Activated CD4-positive, alpha-beta T cell treated with anti-CD3 and anti-CD28 coated beads, Interleukin-2, Interleukin-4, amounts not matched to agents 100 ng/mL and 50 ng/mL, durations not matched to agents 16 hours and 8 hours (primary cell): ENCODE data around the gene PTRH2.
"Not testable (repeated sequence)": the region's sequence is repeated elsewhere in the genome, so short reads cannot be mapped to it uniquely, and the experiment has no call there.

Source experiments
- DNase-seq: peaks from one replicate; pipeline ENCODE4 v3.0.0-alpha.2; 2020; ENCODE audit warnings: low spot score

The PTRH2 gene

GRCh38 chr17:59669411-59669810, 37.8 kb downstream of the PTRH2 start:
- DNase-seq: no peak

GRCh38 chr17:59668816-59669215, 38.4 kb downstream of the PTRH2 start:
- DNase-seq: no peak

- no peak for DNase-seq
These were observed 41.0 kb downstream of the PTRH2 start for GRCh38 chr17:59666235-59666634.

- DNase-seq: not testable (repeated sequence)
These were observed 50.6 kb downstream of the PTRH2 start for GRCh38 chr17:59656624-59657023.

- no peak for DNase-seq
These were observed 55.1 kb downstream of the PTRH2 start for GRCh38 chr17:59652119-59652518.

GRCh38 chr17:59651346-59651745, 55.9 kb downstream of the PTRH2 start:
- DNase-seq: no peak

- DNase-seq: no peak
These were observed 56.6 kb downstream of the PTRH2 start for GRCh38 chr17:59650642-59651041.

- no peak for DNase-seq
These were observed 57.3 kb downstream of the PTRH2 start for GRCh38 chr17:59649886-59650285.
